ENCODE results near the gene KDM2B. TPM values are rescaled to one million over a fixed set of nuclear protein-coding genes. Genes with fewer than 3 reads are reported as not detected.

KDM2B gene
- polyA plus RNA-seq, 3 donors: 9.7 to 68.1 (median 9.7) TPM

DNA sequence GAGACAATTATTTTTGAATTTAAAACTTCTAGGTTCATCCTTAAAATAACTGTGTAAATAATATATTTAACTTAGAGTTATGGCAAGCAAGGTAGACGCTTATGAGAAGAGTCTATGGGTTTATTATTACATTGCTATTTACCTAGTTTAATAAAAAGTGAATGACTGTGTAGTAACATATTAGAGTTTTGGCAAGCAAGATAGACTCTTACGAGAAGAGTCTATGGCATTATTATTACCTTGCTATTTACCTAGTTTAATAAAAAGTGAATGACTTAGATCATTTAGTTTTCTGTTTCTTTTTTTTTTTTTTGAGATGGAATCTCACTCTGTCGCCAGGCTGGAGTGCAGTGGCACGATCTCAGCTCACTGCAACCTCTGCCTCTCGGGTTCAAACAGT is 177.1 kb downstream of the KDM2B start:
- no peaks in the 10 kb centered on the region for H3K9me3 ChIP-seq (replicated peaks in 1 of 2; ENCODE audit: control insufficient read depth in 1 of 2, insufficient read depth in 1 of 2, low read length in 2 of 2)
- Mint-ChIP-seq H3K4me1 (peaks cover 28% of the 10 kb centered on the region), H3K27ac (no peak overlapping the region), H3K36me3 (peaks cover 41 to 52% of the 10 kb centered on the region in 2 donors), H3K4me3 (no peak overlapping the region), H3K9me3 (peaks cover 0 to 2% (median 0%) of the 10 kb centered on the region in 7 donors), H3K27me3 (ENCODE audit: low read depth in 3 of 3) (peaks cover 0 to 1% (median 0%) of the 10 kb centered on the region in 3 donors)
- no peak overlapping the region for H3K4me3 ChIP-seq (replicated peaks in 1 of 3; ENCODE audit: low read depth in 2 of 3, low read length in 3 of 3)
- H2AFZ ChIP-seq (ENCODE audit: insufficient read depth, low read depth, low read length, poor library complexity, severe bottlenecking): no peak overlapping the region
- peaks cover 93% of the 10 kb centered on the region for H3K79me2 ChIP-seq (ENCODE audit: insufficient read depth, low read length)
- WGBS (ENCODE audit: insufficient coverage): 100% methylated on average over 1 of the region's 5 CpGs
- intact Hi-C loops (cut with micrococcal nuclease): no loop called here
- no peak overlapping the region for H3K27ac ChIP-seq (ENCODE audit: low read depth in 1 of 2, low read length in 2 of 2)
- peaks cover 18 to 28% of the 10 kb centered on the region in 2 donors for H3K4me1 ChIP-seq (ENCODE audit: control insufficient read depth in 1 of 2, insufficient read depth in 2 of 2, low read length in 2 of 2)
- TF ChIP-seq, protein P1, sequence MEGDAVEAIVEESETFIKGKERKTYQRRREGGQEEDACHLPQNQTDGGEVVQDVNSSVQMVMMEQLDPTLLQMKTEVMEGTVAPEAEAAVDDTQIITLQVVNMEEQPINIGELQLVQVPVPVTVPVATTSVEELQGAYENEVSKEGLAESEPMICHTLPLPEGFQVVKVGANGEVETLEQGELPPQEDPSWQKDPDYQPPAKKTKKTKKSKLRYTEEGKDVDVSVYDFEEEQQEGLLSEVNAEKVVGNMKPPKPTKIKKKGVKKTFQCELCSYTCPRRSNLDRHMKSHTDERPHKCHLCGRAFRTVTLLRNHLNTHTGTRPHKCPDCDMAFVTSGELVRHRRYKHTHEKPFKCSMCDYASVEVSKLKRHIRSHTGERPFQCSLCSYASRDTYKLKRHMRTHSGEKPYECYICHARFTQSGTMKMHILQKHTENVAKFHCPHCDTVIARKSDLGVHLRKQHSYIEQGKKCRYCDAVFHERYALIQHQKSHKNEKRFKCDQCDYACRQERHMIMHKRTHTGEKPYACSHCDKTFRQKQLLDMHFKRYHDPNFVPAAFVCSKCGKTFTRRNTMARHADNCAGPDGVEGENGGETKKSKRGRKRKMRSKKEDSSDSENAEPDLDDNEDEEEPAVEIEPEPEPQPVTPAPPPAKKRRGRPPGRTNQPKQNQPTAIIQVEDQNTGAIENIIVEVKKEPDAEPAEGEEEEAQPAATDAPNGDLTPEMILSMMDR (IDR thresholded peaks at IDR 0.05): no peak
- peaks cover 23 to 55% of the 10 kb centered on the region in 2 donors for H3K36me3 ChIP-seq (replicated peaks in 1 of 2; ENCODE audit: control insufficient read depth in 1 of 2, insufficient read depth in 2 of 2, low read length in 2 of 2)
- peaks cover 53% of the 10 kb centered on the region for H4K20me1 ChIP-seq (ENCODE audit: insufficient read depth, low read length)
- no peak for DNase-seq
- H3K4me2 ChIP-seq (replicated peaks; ENCODE audit: extremely low read depth, low read length, poor library complexity, severe bottlenecking): no peak overlapping the region
- H3K9ac ChIP-seq (ENCODE audit: insufficient read depth, low read length, poor library complexity, severe bottlenecking): no peak overlapping the region
- no peaks in the 10 kb centered on the region for H3K27me3 ChIP-seq (ENCODE audit: control insufficient read depth in 2 of 2, insufficient read depth in 2 of 2, low read length in 2 of 2)

DNA sequence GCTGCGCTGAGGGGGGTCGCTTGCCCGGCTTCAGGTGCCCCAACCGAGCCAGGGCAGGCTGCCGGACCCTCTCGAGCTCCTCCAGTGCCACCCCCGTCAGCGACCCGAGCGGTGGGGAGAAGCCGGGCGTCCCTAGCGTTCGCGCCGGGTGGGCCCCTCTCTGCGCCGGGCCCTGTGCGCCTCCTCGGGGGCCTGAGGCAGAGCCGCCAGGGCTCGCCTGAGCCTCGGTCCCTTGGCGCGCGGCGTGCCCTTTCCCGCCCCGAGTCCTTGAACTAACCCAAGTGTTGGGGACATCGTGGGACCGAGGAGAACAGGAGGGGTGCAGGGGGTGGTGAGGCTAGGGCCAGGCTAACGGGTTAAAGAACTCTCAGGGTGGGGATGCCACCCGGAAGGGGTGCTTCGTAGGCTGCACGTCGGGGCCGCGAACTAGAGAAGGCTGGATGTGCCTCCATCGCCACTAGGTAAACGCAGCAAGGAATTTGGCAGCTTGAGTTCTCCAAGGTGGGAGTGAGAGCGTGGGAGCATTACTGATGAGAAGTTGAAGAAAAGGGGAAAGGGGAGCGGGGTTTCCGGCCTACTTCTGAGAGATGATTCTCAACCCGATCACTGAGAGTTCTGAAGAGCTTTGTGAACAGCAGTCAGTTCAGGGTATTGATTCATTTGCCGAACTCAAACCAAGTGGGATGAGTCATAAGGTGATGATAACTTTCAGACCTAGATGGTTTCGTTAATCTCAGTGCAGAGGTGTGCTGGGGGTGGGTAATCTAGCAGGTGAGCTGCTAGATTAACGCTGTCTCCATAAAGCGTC is 180.3 kb downstream of the KDM2B start:
- H2AFZ ChIP-seq (ENCODE audit: insufficient read depth, low read depth, low read length, poor library complexity, severe bottlenecking): peak overlapping the region; percentile 92
- H3K79me2 ChIP-seq (ENCODE audit: insufficient read depth, low read length): peaks cover 70% of the 10 kb centered on the region
- H3K9me3 Mint-ChIP-seq: no peaks in the 10 kb centered on the region
- TF ChIP-seq, protein P1 (IDR thresholded peaks at IDR 0.05): no peak
- H4K20me1 ChIP-seq (ENCODE audit: insufficient read depth, low read length): peaks cover 31% of the 10 kb centered on the region
- H3K27ac ChIP-seq (ENCODE audit: low read depth in 1 of 2, low read length in 2 of 2): peak overlapping the region; percentile 68 to 85
- peak; percentile 12 to 48 (median 39) for DNase-seq
- peak overlapping the region; percentile 87 for H3K9ac ChIP-seq (ENCODE audit: insufficient read depth, low read length, poor library complexity, severe bottlenecking)
- H3K36me3 Mint-ChIP-seq: peaks cover 21 to 23% of the 10 kb centered on the region in 2 donors
- H3K4me3 ChIP-seq (replicated peaks in 1 of 3; ENCODE audit: low read depth in 2 of 3, low read length in 3 of 3): peak overlapping the region; percentile 68 to 92 (median 89)
- peak overlapping the region; percentile 94 for H3K4me2 ChIP-seq (replicated peaks; ENCODE audit: extremely low read depth, low read length, poor library complexity, severe bottlenecking)
- intact Hi-C loops (cut with micrococcal nuclease): no loop called here
- H3K4me1 ChIP-seq (ENCODE audit: control insufficient read depth in 1 of 2, insufficient read depth in 2 of 2, low read length in 2 of 2): peaks cover 18 to 31% of the 10 kb centered on the region in 2 donors
- peak overlapping the region; percentile 96 to 98 for H3K4me3 Mint-ChIP-seq
- H3K4me1 Mint-ChIP-seq: peaks cover 29% of the 10 kb centered on the region
- peaks cover 0 to 1% (median 0%) of the 10 kb centered on the region in 3 donors for H3K27me3 Mint-ChIP-seq (ENCODE audit: low read depth in 3 of 3)
- under 1% methylated on average over 45 of the region's 48 CpGs for WGBS (ENCODE audit: insufficient coverage)
- H3K9me3 ChIP-seq (replicated peaks in 1 of 2; ENCODE audit: control insufficient read depth in 1 of 2, insufficient read depth in 1 of 2, low read length in 2 of 2): no peaks in the 10 kb centered on the region
- peak overlapping the region; percentile 82 to 96 (median 94) for H3K27ac Mint-ChIP-seq
- H3K27me3 ChIP-seq (ENCODE audit: control insufficient read depth in 2 of 2, insufficient read depth in 2 of 2, low read length in 2 of 2): no peaks in the 10 kb centered on the region
- peaks cover 8 to 25% of the 10 kb centered on the region in 2 donors for H3K36me3 ChIP-seq (replicated peaks in 1 of 2; ENCODE audit: control insufficient read depth in 1 of 2, insufficient read depth in 2 of 2, low read length in 2 of 2)

Measured in CD14-positive monocyte (primary cell).